WTC11 (cell line): Measurements from ENCODE around the gene GNA12. TPM values are rescaled to one million over a fixed set of nuclear protein-coding genes. Genes with fewer than 3 reads are reported as not detected.
"Not testable (repeated sequence)": the region's sequence is repeated elsewhere in the genome, so short reads cannot be mapped to it uniquely, and the experiment has no call there.

Experiments used
- ATAC-seq: fragments of 200-7000 bp; cut with Tn5 transposase; 2 replicates; pipeline ENCODE4 v1.10.0; 2021; ENCODE audit warnings: mild to moderate bottlenecking, moderate library complexity
- CTCF ChIA-PET: fragments of 300-600 bp; sonication (Branson Sonifier 250); formaldehyde crosslinking; loops from one replicate; lab custom pipeline; 2021; ENCODE audit warnings: antibody characterized with exemption; lab: Charles Lee
- POLR2A ChIA-PET: fragments of 350-600 bp; sonication (Branson Sonifier 250); formaldehyde crosslinking; loops from one replicate; lab custom pipeline; 2021; ENCODE audit warnings: antibody characterized with exemption; lab: Charles Lee
- DNase-seq: peaks from one replicate; pipeline ENCODE4 v3.0.0; 2021; ENCODE audit warnings: low spot score
- H3K27ac Mint-ChIP-seq: 2 replicates; pipeline ENCODE4 v1.8.0; 2021; ENCODE audit warnings: mixed read lengths
- H3K27me3 Mint-ChIP-seq: 2 replicates; pipeline ENCODE4 v1.8.0; 2021; ENCODE audit warnings: low read depth, mild to moderate bottlenecking, moderate library complexity, mixed read lengths
- H3K36me3 Mint-ChIP-seq: 2 replicates; pipeline ENCODE4 v1.8.0; 2021; ENCODE audit warnings: mixed read lengths
- H3K4me1 Mint-ChIP-seq: 2 replicates; pipeline ENCODE4 v1.8.0; 2022; ENCODE audit warnings: mixed read lengths
- H3K4me3 Mint-ChIP-seq: 2 replicates; pipeline ENCODE4 v1.8.0; 2021; ENCODE audit warnings: mild to moderate bottlenecking, moderate library complexity, mixed read lengths
- H3K9me3 Mint-ChIP-seq: 2 replicates; pipeline ENCODE4 v1.8.0; 2021; ENCODE audit warnings: mixed read lengths
- CBFB ChIP-seq: sonication (generic); formaldehyde crosslinking; IDR thresholded peaks from 2 replicates; pipeline ENCODE4 v1.8.1; 2022; ENCODE audit warnings: mild to moderate bottlenecking, low read depth, missing genetic modification reagents
- FOXK1 ChIP-seq: sonication (generic); formaldehyde crosslinking; IDR thresholded peaks from 2 replicates; pipeline ENCODE4 v1.8.0; 2022; ENCODE audit warnings: mild to moderate bottlenecking, moderate library complexity, missing genetic modification reagents
- FOXP1 ChIP-seq: sonication (generic); formaldehyde crosslinking; IDR thresholded peaks from 2 replicates; pipeline ENCODE4 v1.8.0; 2022; ENCODE audit warnings: missing genetic modification reagents, mild to moderate bottlenecking, moderate library complexity, borderline replicate concordance
- GABPB1 ChIP-seq: sonication (generic); formaldehyde crosslinking; IDR thresholded peaks from 2 replicates; pipeline ENCODE4 v1.8.1; 2023; ENCODE audit warnings: mild to moderate bottlenecking, missing genetic modification reagents
- IRF2 ChIP-seq: sonication (generic); formaldehyde crosslinking; IDR thresholded peaks from 2 replicates; pipeline ENCODE4 v1.8.0; 2022; ENCODE audit warnings: low read depth, missing genetic modification reagents, borderline replicate concordance
- JUN ChIP-seq: sonication (generic); formaldehyde crosslinking; IDR thresholded peaks from 2 replicates; pipeline ENCODE4 v1.8.0; 2023; ENCODE audit warnings: mild to moderate bottlenecking, missing genetic modification reagents
- SP1 ChIP-seq: sonication (generic); formaldehyde crosslinking; conservative IDR thresholded peaks from 2 replicates; pipeline ENCODE4 v1.8.1; 2022; ENCODE audit warnings: missing genetic modification reagents
- TCF7 ChIP-seq: sonication (generic); formaldehyde crosslinking; IDR thresholded peaks from 2 replicates; pipeline ENCODE4 v1.8.0; 2022; ENCODE audit warnings: mild to moderate bottlenecking, low read depth, missing genetic modification reagents, moderate library complexity
- TEAD1 ChIP-seq: sonication (generic); formaldehyde crosslinking; IDR thresholded peaks from 2 replicates; pipeline ENCODE4 v1.8.0; 2022; ENCODE audit warnings: mild to moderate bottlenecking, missing genetic modification reagents
- TEAD4 ChIP-seq: sonication (generic); formaldehyde crosslinking; IDR thresholded peaks from 2 replicates; pipeline ENCODE4 v1.8.0; 2022; ENCODE audit warnings: mild to moderate bottlenecking, missing genetic modification reagents
- ZNF416 ChIP-seq: fragments of 250-450 bp; sonication (Bioruptor Pico); IDR thresholded peaks from 2 replicates; pipeline ENCODE4 v1.9.0; 2021; ENCODE audit warnings: mild to moderate bottlenecking, inconsistent platforms
- total RNA-seq: library from RNA; stranded (reverse); gene quantifications from 3 replicates; pipeline ENCODE4 v1.2.3, GENCODE V29; 2021
- TF ChIP-seq, protein P1 (sequence below): sonication (generic); formaldehyde crosslinking; IDR thresholded peaks from 2 replicates; pipeline ENCODE4 v1.8.1; 2022; ENCODE audit warnings: missing genetic modification reagents, borderline replicate concordance
- TF ChIP-seq, protein P2 (sequence below): sonication (generic); formaldehyde crosslinking; IDR thresholded peaks from 2 replicates; pipeline ENCODE4 v1.8.1; 2023; ENCODE audit warnings: mild to moderate bottlenecking, missing genetic modification reagents
- TF ChIP-seq, protein P3 (sequence below): sonication (generic); formaldehyde crosslinking; IDR thresholded peaks from 2 replicates; pipeline ENCODE4 v1.8.0; 2022; ENCODE audit warnings: mild to moderate bottlenecking, missing genetic modification reagents
- TF ChIP-seq, protein P4 (sequence below): sonication (generic); formaldehyde crosslinking; IDR thresholded peaks from 2 replicates; pipeline ENCODE4 v1.8.1; 2022; ENCODE audit warnings: mild to moderate bottlenecking, missing genetic modification reagents, moderate library complexity, borderline replicate concordance

GNA12 gene
- total RNA-seq, 1 experiment from 2014 or later, result 99.6 TPM

GRCh38 chr7:2728316-2729030, 115.6 kb downstream of the GNA12 start (continued):
- TF ChIP-seq SP1 (CRISPR knock-in tag), result no peak
- TF ChIP-seq TEAD1 (CRISPR knock-in tag), result no peak
- TF ChIP-seq, all 79 proteins: peak for 0

GRCh38 chr7:2727206-2727605, 116.9 kb downstream of the GNA12 start:
- peaks cover 47% of the 10 kb centered on the region for H3K36me3 Mint-ChIP-seq
- peak; percentile 5 for DNase-seq
- CTCF ChIA-PET, result interaction anchor here (0.7 to 3.6 kb wide), 3 partner anchors 8 to 567 kb away, joined by 3 to 16 read pairs (median 3); no protein-coding TSS in a partner anchor
- H3K4me1 Mint-ChIP-seq, ATAC-seq, H3K9me3 Mint-ChIP-seq, H3K4me3 Mint-ChIP-seq, H3K27ac Mint-ChIP-seq, POLR2A ChIA-PET, H3K27me3 Mint-ChIP-seq: not testable (repeated sequence)

GRCh38 chr7:2726316-2727018, 117.6 kb downstream of the GNA12 start:
- Mint-ChIP-seq H3K9me3 (no peaks in the 10 kb centered on the region), H3K4me3 (no peak overlapping the region), H3K36me3 (peaks cover 40% of the 10 kb centered on the region), H3K27ac (peak overlapping the region; percentile 74), H3K27me3 (no peaks in the 10 kb centered on the region), H3K4me1 (peaks cover 6% of the 10 kb centered on the region)
- ATAC-seq, result no peak
- ChIA-PET POLR2A (no interaction called here), CTCF (interaction anchor here (1.8 to 3.6 kb wide), 2 partner anchors 8 to 17 kb away, joined by 8 to 16 read pairs; no protein-coding TSS in a partner anchor)
- no peak for TF ChIP-seq ZNF416 (CRISPR knock-in tag)
- no peak for TF ChIP-seq TEAD4 (CRISPR knock-in tag)
- TF ChIP-seq FOXK1 (CRISPR knock-in tag), result no peak
- TF ChIP-seq IRF2 (CRISPR knock-in tag), result no peak
- no peak for TF ChIP-seq GABPB1
- TF ChIP-seq, protein P1, sequence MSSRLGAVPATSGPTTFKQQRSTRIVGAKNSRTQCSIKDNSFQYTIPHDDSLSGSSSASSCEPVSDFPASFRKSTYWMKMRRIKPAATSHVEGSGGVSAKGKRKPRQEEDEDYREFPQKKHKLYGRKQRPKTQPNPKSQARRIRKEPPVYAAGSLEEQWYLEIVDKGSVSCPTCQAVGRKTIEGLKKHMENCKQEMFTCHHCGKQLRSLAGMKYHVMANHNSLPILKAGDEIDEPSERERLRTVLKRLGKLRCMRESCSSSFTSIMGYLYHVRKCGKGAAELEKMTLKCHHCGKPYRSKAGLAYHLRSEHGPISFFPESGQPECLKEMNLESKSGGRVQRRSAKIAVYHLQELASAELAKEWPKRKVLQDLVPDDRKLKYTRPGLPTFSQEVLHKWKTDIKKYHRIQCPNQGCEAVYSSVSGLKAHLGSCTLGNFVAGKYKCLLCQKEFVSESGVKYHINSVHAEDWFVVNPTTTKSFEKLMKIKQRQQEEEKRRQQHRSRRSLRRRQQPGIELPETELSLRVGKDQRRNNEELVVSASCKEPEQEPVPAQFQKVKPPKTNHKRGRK (CRISPR knock-in tag), result no peak
- no peak for TF ChIP-seq FOXP1 (CRISPR knock-in tag)
- TF ChIP-seq, protein P2, sequence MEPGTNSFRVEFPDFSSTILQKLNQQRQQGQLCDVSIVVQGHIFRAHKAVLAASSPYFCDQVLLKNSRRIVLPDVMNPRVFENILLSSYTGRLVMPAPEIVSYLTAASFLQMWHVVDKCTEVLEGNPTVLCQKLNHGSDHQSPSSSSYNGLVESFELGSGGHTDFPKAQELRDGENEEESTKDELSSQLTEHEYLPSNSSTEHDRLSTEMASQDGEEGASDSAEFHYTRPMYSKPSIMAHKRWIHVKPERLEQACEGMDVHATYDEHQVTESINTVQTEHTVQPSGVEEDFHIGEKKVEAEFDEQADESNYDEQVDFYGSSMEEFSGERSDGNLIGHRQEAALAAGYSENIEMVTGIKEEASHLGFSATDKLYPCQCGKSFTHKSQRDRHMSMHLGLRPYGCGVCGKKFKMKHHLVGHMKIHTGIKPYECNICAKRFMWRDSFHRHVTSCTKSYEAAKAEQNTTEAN (CRISPR knock-in tag), result no peak
- TF ChIP-seq, protein P3, sequence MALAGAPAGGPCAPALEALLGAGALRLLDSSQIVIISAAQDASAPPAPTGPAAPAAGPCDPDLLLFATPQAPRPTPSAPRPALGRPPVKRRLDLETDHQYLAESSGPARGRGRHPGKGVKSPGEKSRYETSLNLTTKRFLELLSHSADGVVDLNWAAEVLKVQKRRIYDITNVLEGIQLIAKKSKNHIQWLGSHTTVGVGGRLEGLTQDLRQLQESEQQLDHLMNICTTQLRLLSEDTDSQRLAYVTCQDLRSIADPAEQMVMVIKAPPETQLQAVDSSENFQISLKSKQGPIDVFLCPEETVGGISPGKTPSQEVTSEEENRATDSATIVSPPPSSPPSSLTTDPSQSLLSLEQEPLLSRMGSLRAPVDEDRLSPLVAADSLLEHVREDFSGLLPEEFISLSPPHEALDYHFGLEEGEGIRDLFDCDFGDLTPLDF (CRISPR knock-in tag), result no peak
- no peak for TF ChIP-seq CBFB (CRISPR knock-in tag)
- peak; percentile 5 for DNase-seq

DNA sequence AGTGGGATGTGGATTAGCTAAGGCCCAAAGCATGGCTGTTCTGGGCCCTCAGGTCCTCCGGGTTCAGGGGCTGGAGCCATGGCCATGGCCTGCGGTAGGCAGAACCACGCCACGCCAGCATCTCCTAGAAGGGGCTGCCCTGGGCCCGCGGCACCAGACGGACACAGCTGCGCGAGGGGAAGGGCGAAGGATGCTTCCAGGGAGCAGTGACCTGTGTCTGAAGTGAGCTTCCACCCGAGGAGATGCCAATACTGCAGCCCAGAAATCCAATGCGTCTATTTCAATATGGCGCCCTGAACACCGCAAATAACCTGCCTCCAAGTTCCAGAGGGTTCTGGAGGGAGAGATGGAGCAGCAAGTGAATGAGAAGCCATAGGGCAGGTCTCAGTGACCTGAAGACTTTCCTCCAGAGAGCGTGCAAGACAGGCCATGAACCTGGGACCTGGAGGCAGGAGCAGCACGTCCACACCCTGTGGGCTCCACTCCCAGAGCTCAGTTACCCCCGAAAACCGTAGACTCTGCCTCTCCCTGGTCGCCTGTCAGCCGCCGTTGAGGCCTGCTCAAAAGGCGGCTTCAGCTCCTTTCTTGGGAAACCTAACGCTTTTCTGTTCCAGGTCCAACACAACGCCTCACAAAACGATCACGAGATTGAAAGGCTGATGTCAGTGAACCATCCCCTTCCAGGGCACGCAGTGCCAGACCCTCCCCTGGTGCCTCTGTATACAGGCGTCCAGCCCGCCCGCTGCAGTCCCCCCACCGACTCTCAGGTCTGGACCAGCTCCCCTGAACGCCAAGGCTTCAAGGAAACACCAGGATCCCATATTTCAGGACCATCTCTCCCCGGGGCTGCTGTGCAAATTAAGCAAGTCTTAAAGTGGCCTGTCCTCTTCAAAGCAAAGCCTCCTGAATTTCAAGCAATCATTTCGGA, 118.7 kb downstream of the GNA12 start:
- TF ChIP-seq JUN, result no peak
- TF ChIP-seq TCF7 (CRISPR knock-in tag), result no peak
- no peak for TF ChIP-seq TEAD4 (CRISPR knock-in tag)
- TF ChIP-seq, protein P4, sequence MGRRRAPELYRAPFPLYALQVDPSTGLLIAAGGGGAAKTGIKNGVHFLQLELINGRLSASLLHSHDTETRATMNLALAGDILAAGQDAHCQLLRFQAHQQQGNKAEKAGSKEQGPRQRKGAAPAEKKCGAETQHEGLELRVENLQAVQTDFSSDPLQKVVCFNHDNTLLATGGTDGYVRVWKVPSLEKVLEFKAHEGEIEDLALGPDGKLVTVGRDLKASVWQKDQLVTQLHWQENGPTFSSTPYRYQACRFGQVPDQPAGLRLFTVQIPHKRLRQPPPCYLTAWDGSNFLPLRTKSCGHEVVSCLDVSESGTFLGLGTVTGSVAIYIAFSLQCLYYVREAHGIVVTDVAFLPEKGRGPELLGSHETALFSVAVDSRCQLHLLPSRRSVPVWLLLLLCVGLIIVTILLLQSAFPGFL (CRISPR knock-in tag), result no peak
- Mint-ChIP-seq H3K27ac (peak overlapping the region; percentile 57), H3K36me3 (peaks cover 36% of the 10 kb centered on the region), H3K9me3 (no peaks in the 10 kb centered on the region), H3K27me3 (no peaks in the 10 kb centered on the region), H3K4me3 (no peak overlapping the region), H3K4me1 (peaks cover 6% of the 10 kb centered on the region)
- no peak for ATAC-seq
- CTCF ChIA-PET, result interaction anchor here (1.0 to 1.8 kb wide), 3 partner anchors 12 to 55 kb away, joined by 3 to 8 read pairs (median 3); no protein-coding TSS in a partner anchor
- POLR2A ChIA-PET, result no interaction called here
- peak; percentile 7 for DNase-seq
